Left ventricle myocardium inferior (tissue), 1 donor: ENCODE data around the gene HDAC5. TPM values are rescaled to one million over a fixed set of nuclear protein-coding genes. Genes with fewer than 3 reads are reported as not detected.

Experiments
- DNase-seq: peaks from one replicate; pipeline ENCODE4 v3.0.0-alpha.2; 2020
- H3K27ac ChIP-seq: fragments of 200-600 bp; replicated peaks from 2 replicates; pipeline ENCODE4 v1.8.0; 2021
- H3K27me3 ChIP-seq: fragments of 200-600 bp; 2 replicates; pipeline ENCODE4 v1.8.0; 2021; ENCODE audit warnings: low read depth
- H3K36me3 ChIP-seq: fragments of 200-600 bp; 2 replicates; pipeline ENCODE4 v1.8.0; 2021
- H3K4me1 ChIP-seq: fragments of 200-600 bp; 2 replicates; pipeline ENCODE4 v1.8.0; 2021
- H3K4me3 ChIP-seq: fragments of 200-600 bp; 2 replicates; pipeline ENCODE4 v1.8.0; 2021; ENCODE audit warnings: mild to moderate bottlenecking, moderate library complexity
- H3K9me3 ChIP-seq: fragments of 200-600 bp; replicated peaks from 2 replicates; pipeline ENCODE4 v1.8.0; 2021
- CTCF ChIP-seq: fragments of 200-600 bp; IDR thresholded peaks from 2 replicates; pipeline ENCODE4 v1.8.0; 2021; ENCODE audit warnings: antibody characterized with exemption, mild to moderate bottlenecking, borderline replicate concordance
- intact Hi-C: fragments of 100-400 bp; cut with micrococcal nuclease; formaldehyde crosslinking; loops from one replicate; pipeline ENCODE4 v1.11.0; 2022
- total RNA-seq: library from RNA; stranded (reverse); fragmentation: NEBNext Ultra II Directional; extraction: Animal tissue kit (Norgen Biotek cat#: 25700); gene quantifications from one replicate; pipeline ENCODE4 v1.2.1, GENCODE V29; 2021
- donor health status: DM: no; HTN: yes; CAD: no; lungs with severe emphysema.

HDAC5 gene
- total RNA-seq, 1 donor from 2014 or later, result 62.6 TPM

- Histone ChIP-seq H3K9me3 (no peaks in the 10 kb centered on the region), H3K36me3 (peaks cover 24% of the 10 kb centered on the region), H3K4me1 (peaks cover 36% of the 10 kb centered on the region), H3K27ac (no peak overlapping the region), H3K27me3 (no peaks in the 10 kb centered on the region), H3K4me3 (no peak overlapping the region)
- DNase-seq, result no peak
- TF ChIP-seq CTCF, result no peak
- intact Hi-C loops, result no loop called here
Observed at GRCh38 chr17:44045486-44045885, 78.0 kb downstream of the HDAC5 start.

GRCh38 chr17:44044071-44044470 lies 79.4 kb downstream of the HDAC5 start:
- Histone ChIP-seq H3K27ac (peak overlapping the region; percentile 44), H3K9me3 (no peaks in the 10 kb centered on the region), H3K27me3 (no peaks in the 10 kb centered on the region), H3K4me1 (peaks cover 47% of the 10 kb centered on the region), H3K4me3 (no peak overlapping the region), H3K36me3 (peaks cover 10% of the 10 kb centered on the region)
- intact Hi-C loops, result no loop called here
- TF ChIP-seq CTCF, result no peak
- no peak for DNase-seq

GRCh38 chr17:44043272-44043696 lies 80.2 kb downstream of the HDAC5 start:
- H3K4me3 ChIP-seq, result no peak overlapping the region
- peak overlapping the region; percentile 45 for H3K27ac ChIP-seq
- intact Hi-C loops, result no loop called here
- no peaks in the 10 kb centered on the region for H3K27me3 ChIP-seq
- peaks cover 11% of the 10 kb centered on the region for H3K36me3 ChIP-seq
- TF ChIP-seq CTCF, result no peak
- DNase-seq, result no peak
- H3K9me3 ChIP-seq, result no peaks in the 10 kb centered on the region
- peaks cover 55% of the 10 kb centered on the region for H3K4me1 ChIP-seq

- peaks cover 30% of the 10 kb centered on the region for H3K36me3 ChIP-seq
- H3K9me3 ChIP-seq, result no peaks in the 10 kb centered on the region
- DNase-seq, result no peak
- no peak for TF ChIP-seq CTCF
- H3K4me1 ChIP-seq, result peaks cover 68% of the 10 kb centered on the region
- no peaks in the 10 kb centered on the region for H3K27me3 ChIP-seq
- no peak overlapping the region for H3K4me3 ChIP-seq
- peak overlapping the region; percentile 44 for H3K27ac ChIP-seq
- intact Hi-C loops, result no loop called here
Observed at GRCh38 chr17:44039829-44040635, 83.4 kb downstream of the HDAC5 start.

- no peaks in the 10 kb centered on the region for H3K9me3 ChIP-seq
- peaks cover 64% of the 10 kb centered on the region for H3K4me1 ChIP-seq
- H3K36me3 ChIP-seq, result peaks cover 38% of the 10 kb centered on the region
- DNase-seq, result no peak
- no peaks in the 10 kb centered on the region for H3K27me3 ChIP-seq
- H3K27ac ChIP-seq, result no peak overlapping the region
- H3K4me3 ChIP-seq, result no peak overlapping the region
- intact Hi-C loops, result no loop called here
- no peak for TF ChIP-seq CTCF
Observed at GRCh38 chr17:44038604-44039011, 84.8 kb downstream of the HDAC5 start.
